HFFc6 (cell line): Measurements from ENCODE around the gene DNAJC16. TPM values are rescaled to one million over a fixed set of nuclear protein-coding genes. Genes with fewer than 3 reads are reported as not detected.

ENCODE experiments used
- DNase-seq: peaks from one replicate; pipeline ENCODE4 v3.0.0-alpha.2; 2018
- H3K27ac Mint-ChIP-seq: 2 replicates; pipeline ENCODE4 v1.8.0; 2020; ENCODE audit warnings: mild to moderate bottlenecking, mixed read lengths
- H3K27me3 Mint-ChIP-seq: 2 replicates; pipeline ENCODE4 v1.8.0; 2021; ENCODE audit warnings: mild to moderate bottlenecking, moderate library complexity, mixed read lengths; ENCODE audit not compliant: insufficient read depth
- H3K36me3 Mint-ChIP-seq: 2 replicates; pipeline ENCODE4 v1.8.0; 2021; ENCODE audit warnings: low read depth, mixed read lengths
- H3K4me1 Mint-ChIP-seq: 2 replicates; pipeline ENCODE4 v1.8.0; 2020; ENCODE audit warnings: low read depth, mixed read lengths
- H3K4me3 Mint-ChIP-seq: 2 replicates; pipeline ENCODE4 v1.8.0; 2020; ENCODE audit warnings: mild to moderate bottlenecking, moderate library complexity, mixed read lengths
- H3K9me3 Mint-ChIP-seq: 2 replicates; pipeline ENCODE4 v1.8.0; 2020; ENCODE audit warnings: mild to moderate bottlenecking, mixed read lengths
- CTCF ChIP-seq: fragments of 200-600 bp; sonication (generic); IDR thresholded peaks from 2 replicates; pipeline ENCODE4 v1.5.0; 2021; ENCODE audit warnings: antibody characterized with exemption, mild to moderate bottlenecking
- total RNA-seq, 6 experiments: library from RNA; stranded (reverse); fragmentation: NEBNext Ultra II Directional; extraction: Animal tissue kit (Norgen Biotek cat#: 25700); gene quantifications; 2 replicates in 1 of 6; 3 replicates in 5 of 6; pipeline ENCODE4 v1.2.3, GENCODE V29; 2021

DNAJC16 gene
- total RNA-seq, 6 experiments from 2014 or later = 21.5 to 26.5 (median 22.8) TPM

- TF ChIP-seq CTCF = no peak
- H3K4me3 Mint-ChIP-seq = peak overlapping the region; percentile 91
- no peaks in the 10 kb centered on the region for H3K9me3 Mint-ChIP-seq
- H3K27ac Mint-ChIP-seq = peak overlapping the region; percentile 95
- no peaks in the 10 kb centered on the region for H3K36me3 Mint-ChIP-seq
- H3K4me1 Mint-ChIP-seq = peaks cover 40% of the 10 kb centered on the region
- DNase-seq = no peak
- peaks cover 4% of the 10 kb centered on the region; the same call in 1 of the 2 replicates for H3K27me3 Mint-ChIP-seq
Observed at GRCh38 chr1:15616373-15617172, 89.9 kb downstream of the DNAJC16 start.

GRCh38 chr1:15617173-15618076 is 90.8 kb downstream of the DNAJC16 start, which contains the start of gene DDI2:
Gene DDI2, plus strand, starts transcription at chr1:15617458. Its CDS starts 213 bp downstream, at chr1:15617671.
- no peak for TF ChIP-seq CTCF
- Mint-ChIP-seq H3K36me3 (no peaks in the 10 kb centered on the region), H3K27me3 (peaks cover 4% of the 10 kb centered on the region; the same call in 1 of the 2 replicates), H3K27ac (peak within 1 kb of the TSS; percentile 95), H3K4me3 (peak within 1 kb of the TSS; percentile 91), H3K4me1 (peaks cover 48% of the 10 kb centered on the region), H3K9me3 (no peaks in the 10 kb centered on the region)
- peak; percentile 98 for DNase-seq

GRCh38 chr1:15618077-15618654 is 91.5 kb downstream of the DNAJC16 start:
- Mint-ChIP-seq H3K4me3 (peak overlapping the region; percentile 91), H3K36me3 (no peaks in the 10 kb centered on the region), H3K4me1 (peaks cover 54% of the 10 kb centered on the region), H3K9me3 (no peaks in the 10 kb centered on the region), H3K27ac (peak overlapping the region; percentile 95), H3K27me3 (peaks cover 4% of the 10 kb centered on the region; the same call in 1 of the 2 replicates)
- DNase-seq = no peak
- TF ChIP-seq CTCF = no peak

GRCh38 chr1:15618655-15619525 is 92.2 kb downstream of the DNAJC16 start:
- Mint-ChIP-seq H3K4me3 (peak overlapping the region; percentile 91), H3K9me3 (no peaks in the 10 kb centered on the region), H3K27ac (peak overlapping the region; percentile 95), H3K4me1 (peaks cover 54% of the 10 kb centered on the region), H3K36me3 (no peaks in the 10 kb centered on the region), H3K27me3 (peaks cover 4% of the 10 kb centered on the region; the same call in 1 of the 2 replicates)
- TF ChIP-seq CTCF = no peak; the same call in 1 of the 2 replicates
- peak; percentile 56 for DNase-seq
